SH-SY5Y (cell line): ENCODE measurements around the gene TM4SF1.

ENCODE experiments used
- GATA2 ChIP-seq: IDR thresholded peaks from 2 replicates; pipeline ENCODE4 v1.6.1; 2011; ENCODE audit warnings: mild to moderate bottlenecking, low read depth, low read length
- GATA3 ChIP-seq: IDR thresholded peaks from 2 replicates; pipeline ENCODE4 v1.6.1; 2011; ENCODE audit warnings: low read depth, mild to moderate bottlenecking, low read length, moderate library complexity

- TF ChIP-seq GATA2: no peak
- TF ChIP-seq GATA3: no peak
Observed at GRCh38 chr3:149342413-149343380, 34.8 kb downstream of the TM4SF1 start.
